Esophagus squamous epithelium (tissue), 5 donors: Measurements from ENCODE around the gene ECI1. TPM values are rescaled to one million over a fixed set of nuclear protein-coding genes. Genes with fewer than 3 reads are reported as not detected.

Experiments
- DNase-seq: peaks from one replicate; lab custom pipeline; 2025; lab: John Stamatoyannopoulos, UW
- H3K27ac ChIP-seq, 4 donors: fragments of 200-600 bp; sonication (generic); one replicate each; pipeline ENCODE4 v1.5.1; 2016 to 2019; ENCODE audit warnings: mild to moderate bottlenecking in 1 of 4
- H3K27me3 ChIP-seq, 4 donors: fragments of 200-600 bp; sonication (generic); 1 replicate in 3 of 4; 2 replicates in 1 of 4; pipeline versions ENCODE4 v1.5.1 to v1.6.0; 2017 to 2021; ENCODE audit warnings: antibody characterized with exemption in 1 of 4
- H3K36me3 ChIP-seq, 3 donors: fragments of 200-600 bp; sonication (generic); one replicate each; pipeline ENCODE4 v1.5.1; 2016 to 2019
- H3K4me1 ChIP-seq, 3 donors: fragments of 200-600 bp; sonication (generic); one replicate each; pipeline ENCODE4 v1.5.1; 2017 to 2019
- H3K4me3 ChIP-seq, 4 donors: fragments of 200-600 bp; sonication (generic); 1 replicate in 3 of 4; 2 replicates in 1 of 4; pipeline ENCODE4 v1.5.1; 2016 to 2019; ENCODE audit warnings: mild to moderate bottlenecking in 2 of 4, moderate library complexity in 1 of 4
- H3K9me3 ChIP-seq, 3 donors: fragments of 200-600 bp; sonication (generic); one replicate each; pipeline ENCODE4 v1.5.1; 2016 to 2019
- CTCF ChIP-seq, 6 experiments: fragments of 450-650 bp in 4 of 6; fragments of 200-600 bp in 2 of 6; sonication (generic) in 2 of 6; IDR thresholded peaks; one replicate each; pipeline ENCODE4 v1.5.1; 2016 to 2019; ENCODE audit warnings: antibody characterized with exemption in 6 of 6, mild to moderate bottlenecking in 4 of 6, moderate library complexity in 4 of 6
- POLR2A ChIP-seq, 4 donors: fragments of 450-650 bp; IDR thresholded peaks; one replicate each; pipeline ENCODE4 v1.6.1; 2017; ENCODE audit warnings: antibody characterized with exemption in 4 of 4, mild to moderate bottlenecking in 4 of 4, moderate library complexity in 3 of 4
- WGBS, 2 donors: methylation state at CpG; one replicate each; pipeline ENCODE4 v1.1.5; 2018; 5-methylcytosine and 5-hydroxymethylcytosine counted together
- intact Hi-C: fragments of 100-400 bp; cut with DNase I; formaldehyde crosslinking; loops from one replicate; pipeline ENCODE4 v1.15.0; 2022
- total RNA-seq, 4 donors: library from RNA; depleted of rRNA; stranded (reverse); fragments of >200 nt; gene quantifications; one replicate each; pipeline ENCODE4 v1.1.0, GENCODE V29; 2016
- donor health status: DM: yes; HTN: yes; CAD: no.

The ECI1 gene
- total RNA-seq, 4 donors from 2014 or later = 38.6 to 50.7 (median 42.6) TPM

GRCh38 chr16:2278956-2279800 lies 27.8 kb upstream of the ECI1 start:
- H3K27me3 ChIP-seq = no peaks in the 10 kb centered on the region
- H3K27ac ChIP-seq = no peak overlapping the region
- no peak for DNase-seq
- WGBS, 2 donors = 77 to 78% methylated on average over 6 of the region's 26 CpGs
- H3K4me1 ChIP-seq = no peaks in the 10 kb centered on the region
- TF ChIP-seq POLR2A (IDR thresholded peaks at IDR 0.05) (no peak), CTCF (IDR thresholded peaks at IDR 0.05) (no peak)
- H3K9me3 ChIP-seq = no peaks in the 10 kb centered on the region
- no peak overlapping the region for H3K4me3 ChIP-seq
- peaks cover 0 to 22% (median 0%) of the 10 kb centered on the region in 3 donors for H3K36me3 ChIP-seq
- intact Hi-C loops = no loop called here

GRCh38 chr16:2278272-2278608 lies 26.9 kb upstream of the ECI1 start:
- H3K27ac ChIP-seq = no peak overlapping the region
- DNase-seq = no peak
- H3K4me1 ChIP-seq = no peaks in the 10 kb centered on the region
- H3K27me3 ChIP-seq = no peaks in the 10 kb centered on the region
- 60 to 89% methylated on average over 1 to 6 of the region's 14 CpGs for WGBS, 2 donors
- no peak overlapping the region for H3K4me3 ChIP-seq
- H3K9me3 ChIP-seq = no peaks in the 10 kb centered on the region
- TF ChIP-seq POLR2A (IDR thresholded peaks at IDR 0.05) (no peak), CTCF (IDR thresholded peaks at IDR 0.05) (no peak)
- intact Hi-C loops = no loop called here
- H3K36me3 ChIP-seq = peaks cover 0 to 18% (median 0%) of the 10 kb centered on the region in 3 donors

GRCh38 chr16:2277466-2278271 lies 26.3 kb upstream of the ECI1 start:
- no peak overlapping the region for H3K4me3 ChIP-seq
- H3K27ac ChIP-seq = no peak overlapping the region
- intact Hi-C loops = no loop called here
- no peaks in the 10 kb centered on the region for H3K4me1 ChIP-seq
- peaks cover 0 to 18% (median 0%) of the 10 kb centered on the region in 3 donors for H3K36me3 ChIP-seq
- no peak for DNase-seq
- H3K27me3 ChIP-seq = no peaks in the 10 kb centered on the region
- no peaks in the 10 kb centered on the region for H3K9me3 ChIP-seq
- TF ChIP-seq CTCF (IDR thresholded peaks at IDR 0.05) (no peak), POLR2A (IDR thresholded peaks at IDR 0.05) (no peak)
- 73 to 92% methylated on average over 3 to 11 of the region's 25 CpGs for WGBS, 2 donors

GRCh38 chr16:2276368-2277195 lies 25.2 kb upstream of the ECI1 start:
- TF ChIP-seq CTCF (IDR thresholded peaks at IDR 0.05) (no peak), POLR2A (IDR thresholded peaks at IDR 0.05) (no peak)
- 69 to 70% methylated on average over 14 to 23 of the region's 26 CpGs for WGBS, 2 donors
- Histone ChIP-seq H3K27ac (no peak overlapping the region), H3K27me3 (no peaks in the 10 kb centered on the region), H3K4me1 (no peaks in the 10 kb centered on the region), H3K36me3 (peaks cover 0 to 22% (median 0%) of the 10 kb centered on the region in 3 donors), H3K9me3 (no peaks in the 10 kb centered on the region), H3K4me3 (no peak overlapping the region)
- intact Hi-C loops = no loop called here
- DNase-seq = no peak
